BE2C (cell line): Measurements from ENCODE around the gene PLA2G2D.

Experiments used
- DNase-seq: peaks from one replicate; pipeline ENCODE4 v3.0.0-alpha.2; 2020
- H3K27me3 ChIP-seq: fragments of 250-450 bp; sonication (Bioruptor Pico); 2 replicates; pipeline ENCODE4 v1.5.1; 2020; ENCODE audit warnings: mild to moderate bottlenecking
- H3K36me3 ChIP-seq: fragments of 250-450 bp; sonication (Bioruptor Pico); 2 replicates; pipeline ENCODE4 v1.5.1; 2020; ENCODE audit warnings: mild to moderate bottlenecking
- H3K4me1 ChIP-seq: fragments of 250-450 bp; sonication (Bioruptor Pico); 2 replicates; pipeline ENCODE4 v1.5.1; 2020
- H3K4me3 ChIP-seq: 2 replicates; pipeline ENCODE4 v1.5.1; 2011; ENCODE audit warnings: low read depth, low read length
- H3K9me3 ChIP-seq: fragments of 250-450 bp; sonication (Bioruptor Pico); 2 replicates; pipeline ENCODE4 v1.5.1; 2020
- CTCF ChIP-seq: IDR thresholded peaks from 2 replicates; pipeline ENCODE4 v1.5.1; 2012; ENCODE audit warnings: mild to moderate bottlenecking, low read depth, low read length

Gene PLA2G2D

GRCh38 chr1:20099533-20099932, 19.8 kb downstream of the PLA2G2D start:
- H3K4me3 ChIP-seq, result no peak overlapping the region
- DNase-seq, result no peak
- no peak for TF ChIP-seq CTCF
- no peaks in the 10 kb centered on the region for H3K9me3 ChIP-seq
- no peaks in the 10 kb centered on the region for H3K36me3 ChIP-seq
- no peaks in the 10 kb centered on the region for H3K4me1 ChIP-seq
- no peaks in the 10 kb centered on the region for H3K27me3 ChIP-seq

GRCh38 chr1:20096840-20097447, 22.4 kb downstream of the PLA2G2D start:
- Histone ChIP-seq H3K9me3 (no peaks in the 10 kb centered on the region), H3K4me3 (no peak overlapping the region), H3K4me1 (no peaks in the 10 kb centered on the region), H3K27me3 (no peaks in the 10 kb centered on the region), H3K36me3 (no peaks in the 10 kb centered on the region)
- TF ChIP-seq CTCF, result no peak
- no peak for DNase-seq

GRCh38 chr1:20095564-20096434, 23.5 kb downstream of the PLA2G2D start:
- DNase-seq, result no peak
- no peak overlapping the region for H3K4me3 ChIP-seq
- H3K9me3 ChIP-seq, result no peaks in the 10 kb centered on the region
- no peaks in the 10 kb centered on the region for H3K27me3 ChIP-seq
- no peaks in the 10 kb centered on the region for H3K36me3 ChIP-seq
- H3K4me1 ChIP-seq, result no peaks in the 10 kb centered on the region
- no peak for TF ChIP-seq CTCF

- Histone ChIP-seq H3K4me1 (no peaks in the 10 kb centered on the region), H3K9me3 (no peaks in the 10 kb centered on the region), H3K36me3 (no peaks in the 10 kb centered on the region), H3K4me3 (no peak overlapping the region), H3K27me3 (no peaks in the 10 kb centered on the region)
- TF ChIP-seq CTCF, result no peak
- no peak for DNase-seq
Measured at GRCh38 chr1:20093940-20094391, 25.4 kb downstream of the PLA2G2D start.

GRCh38 chr1:20093303-20093702, 26.0 kb downstream of the PLA2G2D start:
- Histone ChIP-seq H3K36me3 (no peaks in the 10 kb centered on the region), H3K4me3 (no peak overlapping the region), H3K27me3 (no peaks in the 10 kb centered on the region), H3K4me1 (no peaks in the 10 kb centered on the region), H3K9me3 (no peaks in the 10 kb centered on the region)
- no peak for DNase-seq
- TF ChIP-seq CTCF, result no peak

GRCh38 chr1:20090641-20091040, 28.7 kb downstream of the PLA2G2D start:
- H3K36me3 ChIP-seq, result no peaks in the 10 kb centered on the region
- H3K4me1 ChIP-seq, result no peaks in the 10 kb centered on the region
- H3K4me3 ChIP-seq, result no peak overlapping the region
- no peaks in the 10 kb centered on the region for H3K9me3 ChIP-seq
- no peaks in the 10 kb centered on the region for H3K27me3 ChIP-seq
- DNase-seq, result no peak
- no peak for TF ChIP-seq CTCF
